VCaP (cell line): ENCODE data around the gene IRAG1.

Experiments
- H3K27ac ChIP-seq: fragments of 450-650 bp; 2 replicates; pipeline ENCODE4 v1.5.1; 2017
- TF ChIP-seq, protein P1 (sequence below): fragments of 450-650 bp; conservative IDR thresholded peaks from 2 replicates; pipeline ENCODE4 v1.5.1; 2017; ENCODE audit warnings: mild to moderate bottlenecking, moderate library complexity

IRAG1 gene

DNA sequence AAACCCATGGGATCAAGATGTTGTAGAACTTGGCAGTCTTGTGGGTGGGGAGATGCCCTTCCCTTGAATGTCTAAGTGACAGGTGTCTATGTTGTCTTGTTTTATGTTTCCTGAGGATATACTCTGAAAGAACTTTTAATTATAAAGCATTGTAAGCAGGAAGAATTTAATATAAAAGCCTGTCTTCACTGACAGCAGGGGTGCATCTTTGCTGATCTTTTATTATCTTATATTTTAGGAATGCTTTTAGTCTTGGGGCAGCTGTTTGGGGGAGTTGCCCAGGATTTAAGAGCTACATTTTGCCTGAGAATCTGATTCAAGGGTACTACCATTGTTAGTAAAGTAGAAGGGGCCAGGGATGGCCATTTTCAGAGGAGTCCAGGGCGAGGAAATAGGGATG is 43.4 kb downstream of the IRAG1 start:
- TF ChIP-seq, protein P1, sequence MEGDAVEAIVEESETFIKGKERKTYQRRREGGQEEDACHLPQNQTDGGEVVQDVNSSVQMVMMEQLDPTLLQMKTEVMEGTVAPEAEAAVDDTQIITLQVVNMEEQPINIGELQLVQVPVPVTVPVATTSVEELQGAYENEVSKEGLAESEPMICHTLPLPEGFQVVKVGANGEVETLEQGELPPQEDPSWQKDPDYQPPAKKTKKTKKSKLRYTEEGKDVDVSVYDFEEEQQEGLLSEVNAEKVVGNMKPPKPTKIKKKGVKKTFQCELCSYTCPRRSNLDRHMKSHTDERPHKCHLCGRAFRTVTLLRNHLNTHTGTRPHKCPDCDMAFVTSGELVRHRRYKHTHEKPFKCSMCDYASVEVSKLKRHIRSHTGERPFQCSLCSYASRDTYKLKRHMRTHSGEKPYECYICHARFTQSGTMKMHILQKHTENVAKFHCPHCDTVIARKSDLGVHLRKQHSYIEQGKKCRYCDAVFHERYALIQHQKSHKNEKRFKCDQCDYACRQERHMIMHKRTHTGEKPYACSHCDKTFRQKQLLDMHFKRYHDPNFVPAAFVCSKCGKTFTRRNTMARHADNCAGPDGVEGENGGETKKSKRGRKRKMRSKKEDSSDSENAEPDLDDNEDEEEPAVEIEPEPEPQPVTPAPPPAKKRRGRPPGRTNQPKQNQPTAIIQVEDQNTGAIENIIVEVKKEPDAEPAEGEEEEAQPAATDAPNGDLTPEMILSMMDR: no peak
- H3K27ac ChIP-seq: no peak overlapping the region

DNA sequence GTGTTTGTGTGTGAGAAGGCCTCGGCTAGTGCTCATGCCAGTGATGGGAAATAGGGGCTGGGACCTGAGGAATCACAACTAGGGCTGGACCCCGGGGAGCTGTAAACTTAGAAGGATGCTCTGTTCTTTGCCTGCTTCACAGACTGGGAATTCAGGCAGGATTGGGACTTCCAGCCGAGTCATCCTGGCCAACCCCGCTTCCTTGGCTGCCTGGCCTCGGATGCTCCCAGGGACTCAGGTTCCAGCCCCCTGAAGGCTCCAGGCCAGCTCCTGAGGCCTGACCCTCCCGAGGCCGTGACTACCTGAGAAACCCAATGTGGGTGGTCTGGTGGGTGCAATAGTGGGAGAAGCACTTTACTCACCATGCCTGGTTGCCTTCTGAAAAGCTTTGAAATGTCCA is 44.7 kb downstream of the IRAG1 start:
- no peak overlapping the region for H3K27ac ChIP-seq
- TF ChIP-seq, protein P1: no peak

DNA sequence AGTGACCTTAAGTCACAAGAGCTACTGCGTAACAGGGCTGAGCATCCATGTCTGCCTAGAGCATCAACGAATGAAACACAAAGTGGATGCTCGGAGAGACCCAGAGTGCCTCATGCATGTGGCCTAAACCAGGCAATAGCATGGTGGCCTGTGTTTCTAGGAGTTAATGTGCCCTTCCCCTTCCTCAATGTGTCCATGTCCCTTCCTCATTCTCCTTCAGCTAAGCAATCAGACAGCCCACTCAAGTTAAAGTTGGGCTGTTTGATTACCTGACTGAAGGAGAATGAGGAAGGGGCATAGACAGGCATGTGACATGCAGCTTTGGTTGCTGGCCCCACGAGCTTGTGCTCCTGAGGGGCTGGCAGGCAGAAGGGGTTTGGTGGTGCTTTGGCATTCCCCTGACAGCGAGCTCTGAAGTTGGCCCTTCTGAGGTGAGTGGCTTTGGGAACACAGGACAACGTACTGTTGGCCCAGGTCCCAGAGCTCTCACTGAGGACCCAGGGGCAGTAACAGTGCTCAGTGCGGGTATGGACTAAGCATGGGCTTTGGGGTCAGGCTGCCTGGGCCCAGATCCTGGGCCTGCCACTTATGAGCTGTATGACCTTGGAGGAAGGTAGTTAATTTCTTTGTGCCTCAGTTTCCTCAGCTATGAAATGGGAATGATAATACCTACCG is 46.7 kb downstream of the IRAG1 start:
- TF ChIP-seq, protein P1: no peak
- H3K27ac ChIP-seq: no peak overlapping the region

DNA sequence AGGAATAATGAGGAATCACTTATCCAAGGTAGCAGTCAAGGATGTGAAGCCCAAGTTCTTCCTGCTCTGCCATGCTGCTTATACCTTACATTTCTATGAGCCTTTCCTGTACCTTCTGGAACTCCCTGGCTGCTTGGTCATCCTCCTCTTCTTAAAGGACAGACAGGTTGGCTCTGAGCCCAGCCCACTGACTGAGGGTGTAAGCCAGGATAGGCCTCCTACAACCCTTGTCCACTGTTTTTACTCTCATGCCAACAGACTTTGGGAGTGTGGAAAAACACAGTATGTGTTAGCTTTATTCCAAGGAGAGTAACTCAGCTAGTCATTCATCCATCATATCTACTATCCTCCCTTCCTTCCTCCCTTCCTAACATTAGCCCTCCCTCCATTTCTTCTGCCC is 47.5 kb downstream of the IRAG1 start:
- no peak overlapping the region for H3K27ac ChIP-seq
- TF ChIP-seq, protein P1: no peak

DNA sequence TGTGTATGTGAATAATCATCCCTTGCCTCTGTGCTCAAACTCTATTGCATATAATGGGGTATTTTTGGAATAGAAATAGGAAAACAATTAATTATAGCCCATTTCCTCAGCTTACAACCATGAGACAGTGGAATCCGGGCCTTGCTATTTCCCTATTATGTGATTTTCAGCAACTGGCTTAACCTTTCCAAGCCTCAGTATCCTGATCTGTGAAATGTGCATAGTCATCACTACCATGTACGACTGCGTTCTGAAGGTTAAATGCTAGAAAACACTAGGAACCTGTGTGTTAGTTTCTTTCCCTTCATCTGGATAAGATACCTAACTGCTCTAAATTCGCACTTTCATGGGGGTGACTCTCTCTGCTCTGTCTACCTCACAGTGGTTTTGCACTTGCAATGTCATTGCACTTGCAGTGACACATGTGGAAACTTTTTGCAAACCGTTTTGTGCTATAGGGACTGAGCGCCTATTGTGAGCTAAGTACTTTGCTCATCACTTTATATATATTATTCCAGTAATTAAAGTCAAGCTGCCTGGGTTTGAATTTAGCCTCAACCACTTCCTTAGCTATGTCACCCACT is 48.3 kb downstream of the IRAG1 start:
- TF ChIP-seq, protein P1: no peak

More for the DNA sequence above, 48.3 kb downstream of the IRAG1 start:
- H3K27ac ChIP-seq: no peak overlapping the region
